ENCODE data around the gene RASSF10.

DNA sequence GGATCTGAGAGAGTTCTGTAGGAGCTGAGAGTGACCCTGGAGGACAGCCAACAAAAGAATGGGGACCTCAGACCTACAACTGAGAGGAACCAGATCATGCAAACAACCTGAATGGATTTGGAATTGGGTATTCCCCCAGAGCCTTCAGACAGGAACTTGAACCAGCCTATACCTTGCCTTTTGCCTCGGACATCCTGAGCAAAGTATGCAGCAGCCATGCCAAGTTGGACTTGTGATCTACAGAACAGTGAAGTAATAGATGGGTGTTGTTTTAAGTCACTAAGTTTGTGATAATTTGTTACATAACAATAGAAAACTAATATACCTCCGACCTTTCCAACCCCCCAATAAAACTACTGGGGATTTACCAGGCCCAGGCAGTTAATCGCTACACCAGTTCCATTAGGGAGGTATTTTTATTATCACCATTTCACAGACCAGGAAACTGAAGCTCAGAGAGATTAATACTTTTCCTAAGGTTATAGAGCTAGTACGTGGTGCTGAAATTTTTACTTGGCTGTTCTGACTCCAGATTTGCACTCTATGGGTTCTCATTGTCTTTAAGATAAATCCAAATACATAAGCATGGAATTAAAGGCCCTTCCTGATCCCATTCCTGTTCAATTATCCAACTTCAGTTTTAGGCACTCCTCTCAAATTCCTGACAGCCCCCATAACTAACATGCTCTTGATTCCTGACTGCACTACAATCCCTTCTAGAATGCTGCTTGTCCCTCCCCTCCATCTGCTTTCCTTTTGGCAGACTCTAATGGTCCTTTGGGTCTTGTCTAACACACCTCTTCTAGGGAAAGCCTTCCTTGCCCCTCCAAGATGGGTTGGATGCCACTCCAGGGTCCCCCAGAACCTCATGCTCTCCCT, 1.7 kb upstream of the RASSF10 start:
- no peak for TF ChIP-seq POLR2A (IDR thresholded peaks at IDR 0.05; ENCODE audit: low read length)
- TF ChIP-seq GATA1 (IDR thresholded peaks at IDR 0.05; ENCODE audit: low read depth, low read length), result no peak

Data from erythroblast (primary cell).